Sciatic nerve (tissue), 2 donors: Measurements from ENCODE around the gene TAF1A. TPM values are rescaled to one million over a fixed set of nuclear protein-coding genes. Genes with fewer than 3 reads are reported as not detected.

Source experiments
- ATAC-seq: fragments of 200-7000 bp; cut with Tn5 transposase; one replicate; pipeline ENCODE4 v1.9.1; 2020; ENCODE audit warnings: mild to moderate bottlenecking, moderate library complexity
- DNase-seq: peaks from one replicate; pipeline ENCODE4 v3.0.0-alpha.2; 2020; ENCODE audit warnings: low spot score
- intact Hi-C: fragments of 100-400 bp; cut with DNase I; formaldehyde crosslinking; loops from one replicate; pipeline ENCODE4 v1.14.2; 2022
- total RNA-seq: library from RNA; stranded (reverse); fragmentation: NEBNext Ultra II Directional; extraction: Animal tissue kit (Norgen Biotek cat#: 25700); gene quantifications from one replicate; pipeline ENCODE4 v1.2.1, GENCODE V29; 2021
- donor health status: DM: no; HTN: no; CAD: no.
- donor health status: DM: no; HTN: no; CAD: no.

TAF1A gene
- total RNA-seq, 1 donor from 2014 or later, result 10.7 TPM

GRCh38 chr1:222546548-222547259 lies 43.0 kb downstream of the TAF1A start:
- ATAC-seq (no peak), DNase-seq (no peak)
- intact Hi-C loops, result no loop called here

- ATAC-seq (no peak), DNase-seq (no peak)
- intact Hi-C loops, result no loop called here
Observed at GRCh38 chr1:222546091-222546490, 43.6 kb downstream of the TAF1A start.

- DNase-seq (no peak), ATAC-seq (no peak)
- intact Hi-C loops, result no loop called here
Observed at GRCh38 chr1:222543817-222544216, 45.9 kb downstream of the TAF1A start.

GRCh38 chr1:222540598-222540995 lies 49.1 kb downstream of the TAF1A start:
- DNase-seq (no peak), ATAC-seq (no peak)
- intact Hi-C loops, result no loop called here

- no peak for ATAC-seq
- DNase-seq, result no peak
- intact Hi-C loops, result no loop called here
Observed at GRCh38 chr1:222539951-222540597, 49.7 kb downstream of the TAF1A start.

- DNase-seq (no peak), ATAC-seq (no peak)
- intact Hi-C loops, result no loop called here
Observed at GRCh38 chr1:222535455-222535854, 54.3 kb downstream of the TAF1A start.

- ATAC-seq, result no peak
- DNase-seq, result no peak
- intact Hi-C loops, result no loop called here
Observed at GRCh38 chr1:222530852-222531251, 58.9 kb downstream of the TAF1A start.

- ATAC-seq, result no peak
- no peak for DNase-seq
- intact Hi-C loops, result no loop called here
Observed at GRCh38 chr1:222529916-222530315, 59.8 kb downstream of the TAF1A start.

GRCh38 chr1:222529181-222529580 lies 60.6 kb downstream of the TAF1A start:
- intact Hi-C loops, result no loop called here
- ATAC-seq (no peak), DNase-seq (no peak)

- ATAC-seq, result no peak
- intact Hi-C loops, result no loop called here
- DNase-seq, result no peak
Observed at GRCh38 chr1:222525951-222526350, 63.8 kb downstream of the TAF1A start.

- DNase-seq (no peak), ATAC-seq (no peak)
- intact Hi-C loops, result no loop called here
Observed at GRCh38 chr1:222523852-222524251, 65.9 kb downstream of the TAF1A start.

- DNase-seq (no peak), ATAC-seq (no peak)
- intact Hi-C loops, result no loop called here
Observed at GRCh38 chr1:222522105-222522915, 67.4 kb downstream of the TAF1A start.

GRCh38 chr1:222521299-222522104 lies 68.2 kb downstream of the TAF1A start:
- ATAC-seq (no peak), DNase-seq (no peak)
- intact Hi-C loops, result no loop called here

Other genes with a start within 250 kb of the TAF1A start
- gene HHIPL2, start 41.8 kb downstream of the TAF1A start, total RNA-seq, result 0.80 TPM
- 58.1 TPM for gene MIA3, start 28.2 kb upstream of the TAF1A start, total RNA-seq
- 103 TPM for gene AIDA, start 122.6 kb upstream of the TAF1A start, total RNA-seq
- 61.6 TPM for gene BROX, start 122.6 kb upstream of the TAF1A start, total RNA-seq
- gene FAM177B, start 147.3 kb upstream of the TAF1A start, total RNA-seq, result not detected
- 23.9 TPM for gene DISP1, start 225.1 kb upstream of the TAF1A start, total RNA-seq